GM19452 (cell line): Measurements from ENCODE around the gene RAD23B.
A peak's percentile ranks its signal among the peaks of the same experiment; 100 is the strongest.
"Not testable (repeated sequence)": the region's sequence is repeated elsewhere in the genome, so short reads cannot be mapped to it uniquely, and the experiment has no call there.

Source experiments
- ATAC-seq: cut with Tn5 transposase; IDR thresholded peaks from one replicate; pipeline ENCODE4 v1.9.1; 2021; ENCODE audit not compliant: unreplicated experiment

Gene RAD23B

GRCh38 chr9:107292821-107293542 is 9.9 kb downstream of the RAD23B start:
- no peak for ATAC-seq

GRCh38 chr9:107293543-107294085 is 10.5 kb downstream of the RAD23B start:
- no peak for ATAC-seq

GRCh38 chr9:107294756-107295155 is 11.7 kb downstream of the RAD23B start:
- ATAC-seq, result no peak

- ATAC-seq, result no peak
Observed at GRCh38 chr9:107295995-107296394, 12.9 kb downstream of the RAD23B start.

- ATAC-seq, result not testable (repeated sequence)
Observed at GRCh38 chr9:107296592-107296991, 13.5 kb downstream of the RAD23B start.

- ATAC-seq, result no peak
Observed at GRCh38 chr9:107299437-107299836, 16.4 kb downstream of the RAD23B start.

- ATAC-seq, result no peak
Observed at GRCh38 chr9:107306308-107306707, 23.2 kb downstream of the RAD23B start.

GRCh38 chr9:107307331-107307730 is 24.3 kb downstream of the RAD23B start:
- no peak for ATAC-seq

GRCh38 chr9:107308461-107308860 is 25.4 kb downstream of the RAD23B start:
- ATAC-seq, result no peak

- peak; percentile 92 for ATAC-seq
Observed at GRCh38 chr9:107309271-107309670, 26.2 kb downstream of the RAD23B start.

- no peak for ATAC-seq
Observed at GRCh38 chr9:107312376-107313050, 29.4 kb downstream of the RAD23B start.

- ATAC-seq, result no peak
Observed at GRCh38 chr9:107313555-107314096, 30.5 kb downstream of the RAD23B start.

GRCh38 chr9:107314763-107315162 is 31.7 kb downstream of the RAD23B start:
- no peak for ATAC-seq

GRCh38 chr9:107316795-107317661 is 33.9 kb downstream of the RAD23B start:
- no peak for ATAC-seq

- ATAC-seq, result no peak
Observed at GRCh38 chr9:107322643-107323042, 39.6 kb downstream of the RAD23B start.

GRCh38 chr9:107323836-107324585 is 40.9 kb downstream of the RAD23B start:
- ATAC-seq, result no peak

- ATAC-seq, result no peak
Observed at GRCh38 chr9:107325842-107326241, 42.8 kb downstream of the RAD23B start.

- ATAC-seq, result no peak
Observed at GRCh38 chr9:107328510-107328909, 45.4 kb downstream of the RAD23B start.

GRCh38 chr9:107330420-107330819 is 47.3 kb downstream of the RAD23B start:
- no peak for ATAC-seq

- ATAC-seq, result no peak
Observed at GRCh38 chr9:107332883-107333282, 49.8 kb downstream of the RAD23B start.
